ENCODE data around the gene PLA2G5.
"Not testable (repeated sequence)": the region's sequence is repeated elsewhere in the genome, so short reads cannot be mapped to it uniquely, and the experiment has no call there.

Gene PLA2G5, protein sequence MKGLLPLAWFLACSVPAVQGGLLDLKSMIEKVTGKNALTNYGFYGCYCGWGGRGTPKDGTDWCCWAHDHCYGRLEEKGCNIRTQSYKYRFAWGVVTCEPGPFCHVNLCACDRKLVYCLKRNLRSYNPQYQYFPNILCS

DNA sequence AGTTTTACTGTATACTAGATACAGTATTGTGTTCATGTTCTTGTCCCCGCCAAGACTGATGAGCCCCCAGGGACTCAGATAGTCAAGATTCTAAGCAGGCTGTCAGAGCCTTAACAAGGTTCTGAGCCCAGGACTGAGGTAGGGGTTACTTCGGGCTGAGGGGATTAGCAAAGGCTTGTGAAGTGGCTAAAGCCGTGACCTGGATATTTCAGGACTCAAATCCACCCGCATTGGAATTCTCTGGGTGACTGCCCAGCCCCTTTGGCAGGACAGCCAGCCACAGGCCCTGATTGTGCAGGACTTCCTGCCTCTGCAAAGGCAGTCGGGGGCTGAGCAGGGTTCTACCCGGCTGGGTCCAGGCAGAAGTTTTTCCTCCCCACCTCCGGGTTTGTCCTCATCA lies at the start of gene PLA2G5:
Gene PLA2G5, plus strand, starts transcription at position 321 of the 400 bp plus-strand sequence. CDS start 14,637 bp downstream, outside the sequence.
- in situ Hi-C loops (cut with HindIII; ENCODE audit: low pct_ligation_motif_present, low pct_unique_long_range_greater_than_20kb, low sequenced_read_pairs) = no loop called here
- no peak for DNase-seq

DNA sequence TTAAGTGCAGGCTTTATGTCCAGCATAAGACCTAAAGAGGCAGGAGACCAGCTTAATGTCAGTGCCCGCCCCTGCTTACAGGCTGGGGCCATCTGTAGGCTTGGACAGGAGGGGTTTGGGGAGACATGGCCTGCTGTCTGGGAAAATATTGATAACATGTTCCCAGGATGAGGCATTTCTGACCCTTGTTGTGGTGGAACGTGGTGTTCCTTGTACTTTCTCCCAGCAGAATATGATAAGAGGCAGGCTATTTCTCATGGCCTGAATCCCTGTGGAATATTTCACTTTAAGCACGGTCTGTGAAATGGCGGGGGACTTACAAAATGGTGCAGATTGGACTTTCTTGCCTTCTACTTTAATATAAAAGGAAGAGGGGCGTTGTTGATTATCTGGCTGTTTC lies 41.9 kb upstream of the PLA2G5 start:
- in situ Hi-C loops (cut with HindIII; ENCODE audit: low pct_ligation_motif_present, low pct_unique_long_range_greater_than_20kb, low sequenced_read_pairs) = no loop called here
- no peak for DNase-seq

DNA sequence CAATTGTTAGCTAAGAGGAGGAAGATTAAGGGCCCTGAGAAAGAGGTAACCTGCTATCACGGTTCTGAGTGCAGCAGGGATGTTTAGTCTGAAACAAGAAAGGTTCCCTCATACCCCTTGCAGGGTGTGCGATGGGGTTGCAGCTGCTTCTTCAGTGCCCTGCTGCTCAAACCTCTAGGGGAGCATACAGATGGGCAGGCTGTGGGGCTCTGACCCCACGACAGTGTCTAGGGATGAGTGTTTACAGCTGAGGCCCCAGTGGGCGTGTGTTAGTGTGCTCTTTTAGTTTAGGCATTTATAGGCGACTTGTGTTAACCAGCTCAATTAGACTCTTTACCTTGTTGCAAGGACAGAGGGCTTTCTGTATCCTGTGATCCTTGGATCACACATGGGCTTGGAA lies 41.3 kb upstream of the PLA2G5 start:
- DNase-seq = no peak
- in situ Hi-C loops (cut with HindIII; ENCODE audit: low pct_ligation_motif_present, low pct_unique_long_range_greater_than_20kb, low sequenced_read_pairs) = no loop called here

DNA sequence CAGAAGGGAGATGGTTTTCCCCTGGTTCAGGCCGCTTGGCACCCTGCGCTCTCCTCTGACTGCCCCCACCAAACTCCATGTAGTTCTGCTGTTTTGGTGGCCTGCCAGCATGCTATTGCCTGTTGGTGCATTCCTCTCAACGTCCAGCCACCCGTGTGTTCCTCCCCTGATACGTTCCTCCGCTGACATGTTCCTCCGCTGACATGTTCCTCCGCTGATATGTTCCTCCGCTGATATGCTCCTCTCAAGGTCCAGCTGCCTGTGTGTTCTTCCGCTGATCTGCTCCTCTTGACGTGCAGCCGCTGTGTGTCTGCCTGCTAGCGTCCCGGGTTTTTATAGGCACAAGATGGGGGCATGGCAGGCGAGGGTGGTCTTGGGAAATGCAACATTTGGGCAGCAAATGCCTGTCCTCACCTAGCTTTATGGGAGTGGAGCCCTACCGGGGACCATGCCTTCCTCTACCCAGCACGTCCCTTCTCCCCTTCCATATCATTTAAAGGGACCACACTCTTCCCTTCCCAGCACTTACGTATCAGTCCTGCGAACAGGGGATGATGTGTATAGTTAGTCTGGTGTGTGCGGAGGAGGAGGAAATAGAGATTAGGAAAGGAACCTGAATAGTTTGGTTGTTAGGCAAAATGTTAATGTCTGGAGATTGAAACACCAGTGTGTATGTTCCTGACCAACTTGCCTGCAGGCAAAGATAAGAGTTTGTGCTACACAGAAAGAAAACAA lies 40.6 kb upstream of the PLA2G5 start:
- no peak for DNase-seq
- in situ Hi-C loops (cut with HindIII; ENCODE audit: low pct_ligation_motif_present, low pct_unique_long_range_greater_than_20kb, low sequenced_read_pairs) = no loop called here

DNA sequence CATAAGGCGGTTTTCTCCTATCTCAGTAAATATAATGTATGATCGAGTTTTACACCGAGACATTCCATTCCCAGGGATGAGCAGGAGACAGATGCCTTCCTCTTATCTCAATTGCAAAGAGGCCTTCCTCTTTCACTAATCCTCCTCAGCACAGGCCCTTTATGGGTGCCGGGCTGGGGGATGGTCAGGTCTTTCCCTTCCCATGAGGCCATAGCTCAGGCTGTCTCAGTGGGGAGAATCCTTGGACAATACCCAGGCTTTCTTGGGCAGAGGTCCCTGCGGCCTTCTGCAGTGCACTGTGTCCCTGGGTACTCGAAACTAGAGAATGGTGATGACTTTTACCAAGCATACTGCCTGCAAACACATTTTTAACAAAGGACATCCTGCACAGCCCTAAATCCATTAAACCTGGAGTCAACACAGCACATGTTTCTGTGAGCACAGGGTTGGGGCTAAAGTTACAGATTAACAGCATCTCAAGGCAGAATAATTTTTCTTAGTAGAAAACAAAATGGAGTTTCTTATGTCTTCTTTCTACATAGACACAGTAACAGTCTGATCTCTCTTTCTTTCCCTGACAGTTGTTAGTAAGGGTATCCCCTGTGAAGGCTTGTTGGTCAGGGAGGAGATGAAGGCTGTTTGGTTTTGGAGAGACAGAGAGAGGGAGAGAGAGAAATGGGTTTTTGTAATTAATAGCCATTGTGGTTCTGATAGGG lies 39.4 kb upstream of the PLA2G5 start:
- in situ Hi-C loops (cut with HindIII; ENCODE audit: low pct_ligation_motif_present, low pct_unique_long_range_greater_than_20kb, low sequenced_read_pairs) = not testable (repeated sequence)

DNA sequence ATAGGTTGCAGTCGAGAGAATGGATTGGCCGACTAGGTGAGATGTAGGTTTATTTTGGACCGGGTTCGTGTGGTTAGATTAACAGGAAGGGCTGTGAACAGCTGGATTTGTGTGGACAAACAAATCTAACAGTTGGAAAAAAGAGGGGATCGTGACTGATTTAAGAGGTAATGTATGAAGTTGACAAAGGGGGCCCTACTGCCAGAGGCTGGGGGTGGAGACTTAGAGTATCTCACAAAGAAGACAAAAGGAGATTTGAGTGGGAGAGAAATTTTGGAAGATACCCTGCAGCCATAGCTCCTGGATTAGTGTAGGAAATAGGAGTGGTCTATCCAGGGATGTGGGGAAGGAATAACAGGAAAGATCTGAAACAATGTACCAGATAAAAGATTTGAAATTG lies 38.8 kb upstream of the PLA2G5 start:
- in situ Hi-C loops (cut with HindIII; ENCODE audit: low pct_ligation_motif_present, low pct_unique_long_range_greater_than_20kb, low sequenced_read_pairs) = no loop called here
- no peak for DNase-seq

More for the DNA sequence above, 39.4 kb upstream of the PLA2G5 start:
- DNase-seq = not testable (repeated sequence)

DNA sequence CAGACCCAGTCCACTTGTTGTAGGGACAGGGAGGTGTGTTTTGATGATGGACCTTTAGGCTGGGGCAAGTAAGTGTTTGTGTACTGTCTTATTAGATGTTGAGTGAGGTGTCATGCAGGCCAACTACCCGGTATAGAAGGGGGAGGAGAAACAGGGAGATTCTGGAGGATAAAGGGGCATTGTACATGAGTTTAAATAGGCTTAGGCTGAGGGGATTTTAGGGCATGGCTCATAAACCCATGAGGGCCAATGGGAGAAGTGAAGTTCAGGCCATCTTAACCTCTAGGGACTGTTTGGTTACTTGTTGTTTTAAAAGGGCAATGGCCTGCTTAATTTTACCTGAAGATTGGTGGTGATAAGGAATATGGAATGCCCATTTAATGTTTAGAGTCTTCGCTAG lies 38.2 kb upstream of the PLA2G5 start:
- DNase-seq = no peak
- in situ Hi-C loops (cut with HindIII; ENCODE audit: low pct_ligation_motif_present, low pct_unique_long_range_greater_than_20kb, low sequenced_read_pairs) = no loop called here

DNA sequence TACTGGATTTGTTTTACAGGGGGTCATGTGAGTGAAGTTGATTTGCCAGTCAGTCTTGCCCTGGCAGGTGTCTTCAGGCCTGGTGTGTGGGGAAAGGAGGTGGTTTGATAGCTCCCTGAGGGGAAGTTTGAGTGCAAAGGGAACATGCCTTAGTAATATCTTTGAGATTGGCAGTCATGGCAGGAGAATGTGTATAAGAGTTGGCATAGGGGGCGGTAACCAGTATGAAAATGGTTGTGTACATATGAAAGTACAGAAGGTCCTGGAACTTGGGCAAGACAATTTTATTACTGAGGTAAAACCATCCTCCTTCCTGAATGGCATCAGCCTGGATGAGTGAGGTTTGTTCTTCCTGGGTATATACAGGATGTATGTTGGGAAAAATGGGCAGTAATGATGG lies 37.6 kb upstream of the PLA2G5 start:
- in situ Hi-C loops (cut with HindIII; ENCODE audit: low pct_ligation_motif_present, low pct_unique_long_range_greater_than_20kb, low sequenced_read_pairs) = no loop called here
- no peak for DNase-seq

DNA sequence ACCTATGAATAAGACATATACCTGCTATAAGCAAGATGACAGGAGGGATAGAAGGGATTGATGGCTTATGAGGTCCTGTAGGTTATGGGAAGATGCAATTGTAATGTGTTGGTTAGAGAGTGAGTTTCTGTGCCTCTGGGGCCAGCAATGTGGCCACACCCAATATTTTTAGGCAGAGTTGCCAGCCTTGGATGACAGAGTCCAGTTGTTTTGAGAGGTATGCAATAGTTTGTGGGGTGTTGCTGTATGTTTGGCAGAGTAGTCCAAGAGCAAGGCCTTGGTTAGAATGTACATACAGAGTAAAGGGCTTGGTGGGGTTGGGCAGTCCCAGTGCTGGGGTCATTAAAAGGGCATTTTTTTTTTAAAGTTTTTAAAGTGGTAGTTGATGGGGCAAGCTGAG lies 36.6 kb upstream of the PLA2G5 start:
- in situ Hi-C loops (cut with HindIII; ENCODE audit: low pct_ligation_motif_present, low pct_unique_long_range_greater_than_20kb, low sequenced_read_pairs) = no loop called here
- DNase-seq = no peak

DNA sequence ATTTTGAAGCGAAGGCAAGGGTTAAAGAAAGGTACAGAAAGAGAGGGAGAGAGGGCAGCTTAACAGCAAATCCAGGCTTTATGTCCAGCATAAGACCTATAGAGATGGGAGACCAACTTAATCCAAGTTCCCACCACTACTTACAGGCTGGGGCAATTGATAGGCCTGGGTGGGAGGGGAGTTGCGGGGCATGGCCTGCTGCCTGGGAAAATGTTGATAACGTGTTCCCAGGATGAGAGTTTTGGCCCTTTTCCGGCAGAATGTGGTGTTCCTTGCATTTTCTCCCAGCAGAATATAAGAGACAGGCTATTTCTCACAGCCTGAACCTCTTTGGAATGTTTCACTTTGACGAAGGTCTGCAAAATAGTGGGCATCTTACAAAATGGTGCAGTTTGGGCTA lies 34.9 kb upstream of the PLA2G5 start:
- DNase-seq = no peak
- in situ Hi-C loops (cut with HindIII; ENCODE audit: low pct_ligation_motif_present, low pct_unique_long_range_greater_than_20kb, low sequenced_read_pairs) = no loop called here

DNA sequence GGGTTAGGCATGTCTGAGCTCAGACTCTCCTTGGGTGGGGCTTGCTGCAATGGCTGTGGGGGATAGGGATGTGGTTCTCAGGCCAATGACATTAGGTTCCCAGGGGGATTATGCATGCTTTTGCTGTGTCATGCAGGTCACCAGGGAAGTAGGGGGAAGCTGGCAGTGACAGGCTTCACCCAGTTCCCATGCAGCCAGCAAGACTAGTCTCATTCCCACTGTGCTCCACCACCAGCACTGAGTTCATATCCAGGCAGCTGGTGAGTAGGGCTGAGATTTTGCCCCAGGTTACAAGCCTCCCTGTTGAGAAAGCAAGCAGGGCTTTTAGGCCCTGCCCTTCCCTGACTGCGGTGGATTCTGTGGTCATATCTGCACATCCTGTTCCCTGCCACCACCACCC lies 32.1 kb upstream of the PLA2G5 start:
- in situ Hi-C loops (cut with HindIII; ENCODE audit: low pct_ligation_motif_present, low pct_unique_long_range_greater_than_20kb, low sequenced_read_pairs) = no loop called here
- no peak for DNase-seq

DNA sequence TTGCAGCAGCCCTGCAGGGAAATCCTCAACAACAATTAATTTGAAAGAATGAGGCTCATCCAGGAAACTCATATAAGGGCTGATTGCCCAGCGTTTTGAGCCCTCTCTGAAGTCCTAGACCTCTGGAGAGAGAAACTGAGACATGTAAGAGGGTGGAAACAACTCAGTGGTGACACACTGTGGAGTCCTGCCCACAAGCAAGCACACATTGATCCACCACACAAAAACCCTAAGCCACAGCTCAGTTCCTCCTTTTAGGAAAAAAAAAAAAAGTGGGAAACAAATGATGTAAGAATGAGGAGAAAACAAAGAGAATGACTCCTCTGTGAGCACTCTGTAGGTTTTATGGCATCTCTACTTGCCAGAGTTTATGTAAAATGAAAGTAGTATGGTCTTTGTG lies 22.9 kb upstream of the PLA2G5 start:
- DNase-seq = no peak
- in situ Hi-C loops (cut with HindIII; ENCODE audit: low pct_ligation_motif_present, low pct_unique_long_range_greater_than_20kb, low sequenced_read_pairs) = no loop called here

DNA sequence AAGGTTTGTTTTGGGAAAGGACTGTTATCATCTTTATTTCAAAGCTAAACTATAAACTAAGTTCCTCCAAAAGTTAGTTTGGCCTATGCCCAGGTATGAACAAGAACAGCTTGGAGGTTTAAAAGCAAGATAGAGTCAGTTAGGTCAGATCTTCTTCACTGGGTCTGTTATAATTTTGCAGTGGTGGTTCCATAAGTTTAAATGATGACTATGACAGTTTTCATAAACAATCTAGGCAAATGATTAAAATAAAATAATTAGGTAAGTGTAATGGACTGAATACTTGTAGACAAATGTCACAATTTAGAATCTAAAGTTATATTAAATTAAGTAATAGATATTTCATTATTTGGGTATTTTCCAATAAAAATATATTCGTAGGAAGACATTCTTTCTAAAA lies 21.4 kb upstream of the PLA2G5 start:
- no peak for DNase-seq
- in situ Hi-C loops (cut with HindIII; ENCODE audit: low pct_ligation_motif_present, low pct_unique_long_range_greater_than_20kb, low sequenced_read_pairs) = no loop called here

DNA sequence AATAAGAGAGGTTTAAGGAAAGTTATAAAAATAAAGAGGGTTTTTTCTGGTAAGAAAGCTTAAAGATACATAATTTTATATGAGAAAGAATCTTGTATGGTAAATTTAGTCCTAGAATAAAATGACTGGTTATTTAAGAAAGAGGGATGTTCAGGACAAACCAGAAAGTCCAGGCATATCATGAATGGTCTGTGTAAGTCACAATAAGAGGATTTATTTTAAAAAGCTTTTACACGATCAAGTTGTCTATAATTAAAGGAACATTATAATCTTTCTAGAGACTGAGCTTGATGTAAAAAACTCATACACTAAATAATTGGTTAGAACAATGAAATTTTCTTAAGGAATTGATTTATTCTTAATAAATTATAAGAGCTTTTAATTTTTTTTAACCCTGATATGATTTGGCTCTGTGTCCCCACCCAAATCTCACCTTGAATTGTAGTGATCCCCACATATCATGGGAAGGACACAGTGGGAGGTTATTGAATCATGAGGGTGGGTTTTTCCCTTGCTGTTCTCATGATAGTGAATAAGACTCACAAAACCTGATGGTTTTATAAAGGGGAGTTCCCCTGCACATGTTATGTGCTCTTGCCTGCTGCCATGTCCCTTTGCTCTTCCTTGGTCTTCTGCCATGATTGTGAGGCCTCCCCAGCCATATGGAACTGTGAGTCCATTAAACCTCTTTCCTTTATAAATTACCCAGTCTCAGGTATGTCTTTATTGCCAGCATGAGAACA lies 20.8 kb upstream of the PLA2G5 start:
- in situ Hi-C loops (cut with HindIII; ENCODE audit: low pct_ligation_motif_present, low pct_unique_long_range_greater_than_20kb, low sequenced_read_pairs); DNase-seq: not testable (repeated sequence)

DNA sequence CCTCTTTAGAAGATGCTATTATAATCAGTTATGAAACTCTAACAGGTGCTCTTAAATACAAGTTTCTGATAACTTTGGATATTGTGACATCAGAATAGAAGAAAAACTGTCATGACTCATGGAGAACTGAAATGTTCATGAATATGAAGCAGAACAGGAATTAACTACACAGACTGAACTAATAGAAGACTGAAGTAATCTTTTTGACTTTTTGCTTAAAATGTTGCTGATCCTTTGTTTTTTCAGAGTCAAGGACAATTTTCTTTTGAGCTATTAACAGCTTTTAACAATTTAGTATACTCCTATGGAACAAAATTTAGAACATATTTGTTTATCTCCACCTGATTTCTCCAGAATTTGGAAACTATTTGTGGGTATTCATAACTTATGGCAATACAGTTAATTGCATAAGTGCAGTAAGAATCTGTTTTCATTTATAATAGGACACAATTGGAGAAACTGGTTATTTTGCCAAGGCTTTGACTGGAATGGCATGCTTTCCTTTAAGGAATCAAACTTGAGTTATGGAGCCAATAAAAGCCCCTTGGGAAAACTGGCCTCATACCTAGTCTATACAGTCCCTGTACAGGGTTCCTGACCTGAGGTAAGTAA lies 18.7 kb upstream of the PLA2G5 start:
- no peak for DNase-seq
- in situ Hi-C loops (cut with HindIII; ENCODE audit: low pct_ligation_motif_present, low pct_unique_long_range_greater_than_20kb, low sequenced_read_pairs) = no loop called here

DNA sequence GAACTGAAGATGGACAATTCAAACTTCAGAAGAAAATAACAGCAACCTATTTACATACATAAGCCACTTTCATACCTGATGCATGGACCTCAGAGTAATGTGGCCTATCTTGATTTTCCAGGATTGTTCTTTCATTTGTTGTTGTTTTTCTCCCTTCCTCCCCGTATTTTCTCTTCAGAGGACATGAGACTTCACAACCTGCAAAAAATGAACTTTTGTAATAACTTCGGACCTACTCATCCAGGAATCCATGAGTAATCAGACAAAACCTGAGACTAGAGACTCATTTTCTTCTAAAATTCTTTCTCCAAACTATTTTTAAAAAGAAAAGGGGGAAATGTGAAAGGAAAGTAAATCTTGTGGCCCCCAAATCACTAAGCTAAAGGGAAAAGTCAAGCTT lies 17.6 kb upstream of the PLA2G5 start:
- in situ Hi-C loops (cut with HindIII; ENCODE audit: low pct_ligation_motif_present, low pct_unique_long_range_greater_than_20kb, low sequenced_read_pairs) = no loop called here
- no peak for DNase-seq

DNA sequence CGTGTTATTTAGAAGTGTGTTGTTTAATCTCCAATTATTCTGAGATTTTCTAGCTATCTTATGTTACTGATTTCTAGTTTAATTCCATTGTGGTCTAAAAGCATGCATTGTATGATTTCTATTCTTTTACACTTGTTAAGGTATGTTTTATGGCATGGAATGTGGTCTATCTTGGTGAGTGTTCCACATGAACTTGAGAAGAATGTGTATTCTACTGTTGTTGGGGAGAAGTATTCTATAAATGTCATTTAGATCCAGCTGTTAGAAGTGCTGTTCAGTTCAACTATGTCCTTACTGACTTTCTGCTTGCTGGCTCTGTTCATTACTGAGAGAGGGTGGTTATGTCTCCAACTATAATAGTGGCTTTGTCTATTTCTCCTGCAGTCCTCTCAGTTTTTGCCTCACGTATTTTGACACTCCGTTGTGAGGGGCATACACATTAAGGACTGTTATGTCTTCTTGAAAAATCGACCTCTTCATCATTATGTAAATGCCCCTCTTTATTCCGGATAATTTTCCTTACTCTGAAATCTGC lies 12.0 kb upstream of the PLA2G5 start:
- DNase-seq = no peak
- in situ Hi-C loops (cut with HindIII; ENCODE audit: low pct_ligation_motif_present, low pct_unique_long_range_greater_than_20kb, low sequenced_read_pairs) = no loop called here

DNA sequence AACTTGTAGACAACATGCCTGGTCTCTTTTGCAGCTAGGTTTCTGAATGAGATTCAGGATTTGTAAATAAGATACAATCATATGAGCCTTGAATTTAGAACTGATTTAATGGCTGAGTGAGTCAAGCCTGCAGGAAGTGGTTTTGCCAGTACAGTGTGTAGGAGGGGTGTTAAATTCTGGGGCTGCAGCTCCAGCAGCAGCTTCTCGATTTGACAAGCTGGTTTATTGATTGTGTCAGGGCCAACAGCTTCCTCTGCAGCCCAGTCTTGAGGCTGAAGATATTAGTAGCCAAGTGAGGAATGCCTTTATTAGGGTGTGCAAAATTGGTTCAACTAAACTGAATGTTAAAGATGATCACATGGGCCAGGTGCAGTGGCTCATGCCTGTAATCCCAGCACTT lies 11.5 kb upstream of the PLA2G5 start:
- no peak for DNase-seq
- in situ Hi-C loops (cut with HindIII; ENCODE audit: low pct_ligation_motif_present, low pct_unique_long_range_greater_than_20kb, low sequenced_read_pairs) = no loop called here

DNA sequence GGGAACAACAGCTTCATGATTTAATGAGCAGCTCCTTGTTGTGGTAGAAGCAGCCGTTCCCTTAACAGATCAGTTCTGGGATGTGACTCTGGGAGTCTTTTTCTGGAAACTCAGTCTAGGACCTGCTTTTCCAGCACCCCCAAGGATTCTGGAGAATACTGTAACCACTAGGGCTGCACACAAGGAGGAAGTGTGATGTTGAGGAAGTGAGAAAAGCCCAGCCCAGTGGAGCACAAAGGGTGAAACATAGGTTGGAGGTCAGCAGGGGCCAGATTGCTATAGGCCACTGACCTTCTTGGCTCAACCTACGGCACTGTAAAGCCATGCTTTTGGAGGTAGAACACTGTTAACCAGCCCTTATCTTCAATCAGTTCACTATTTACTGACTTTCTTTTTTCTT lies 10.1 kb upstream of the PLA2G5 start:
- in situ Hi-C loops (cut with HindIII; ENCODE audit: low pct_ligation_motif_present, low pct_unique_long_range_greater_than_20kb, low sequenced_read_pairs) = no loop called here

More for the DNA sequence above, 10.1 kb upstream of the PLA2G5 start:
- DNase-seq = no peak

All from ACHN (cell line).